ENCODE data around the gene MUC2.
"Not testable (repeated sequence)": the region's sequence is repeated elsewhere in the genome, so short reads cannot be mapped to it uniquely, and the experiment has no call there.

The MUC2 gene

DNA sequence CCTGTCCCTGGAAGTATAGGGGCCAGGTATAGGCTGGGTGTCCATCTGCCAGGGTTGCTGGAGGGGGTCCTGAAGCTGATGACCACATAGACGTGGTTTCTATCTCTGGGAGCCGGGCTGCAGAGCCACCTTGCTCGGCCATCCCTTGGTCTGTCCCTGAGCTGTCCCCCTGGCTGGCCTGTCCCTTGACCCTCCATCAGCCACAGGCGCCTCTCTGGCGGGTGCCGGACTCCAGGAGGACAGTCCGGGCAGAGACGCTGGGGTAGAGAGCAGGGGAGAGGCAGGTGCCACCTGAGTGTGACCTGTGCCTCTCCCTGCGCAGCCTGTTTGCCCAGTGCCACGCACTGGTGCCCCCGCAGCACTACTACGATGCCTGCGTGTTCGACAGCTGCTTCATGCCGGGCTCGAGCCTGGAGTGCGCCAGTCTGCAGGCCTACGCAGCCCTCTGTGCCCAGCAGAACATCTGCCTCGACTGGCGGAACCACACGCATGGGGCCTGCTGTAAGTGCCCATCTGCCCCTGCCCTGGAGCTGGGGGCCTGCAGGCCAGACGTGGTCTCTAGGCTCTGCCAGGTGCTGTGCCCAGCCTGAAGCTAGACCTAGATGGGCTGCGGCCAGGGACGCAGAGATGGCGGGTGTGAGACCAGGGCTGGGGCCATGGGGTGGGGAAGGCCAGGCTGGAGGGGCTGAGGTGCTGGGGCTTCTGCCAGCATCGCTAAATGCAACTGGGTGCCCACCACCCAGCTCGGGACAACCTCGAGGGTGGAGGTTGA, 29.9 kb downstream of the MUC2 start:
- DNase-seq (ENCODE audit: low read depth, low spot score) = no peak

GRCh38 chr11:1105183-1105565, 30.5 kb downstream of the MUC2 start:
- no peak for DNase-seq (ENCODE audit: low read depth, low spot score)

DNA sequence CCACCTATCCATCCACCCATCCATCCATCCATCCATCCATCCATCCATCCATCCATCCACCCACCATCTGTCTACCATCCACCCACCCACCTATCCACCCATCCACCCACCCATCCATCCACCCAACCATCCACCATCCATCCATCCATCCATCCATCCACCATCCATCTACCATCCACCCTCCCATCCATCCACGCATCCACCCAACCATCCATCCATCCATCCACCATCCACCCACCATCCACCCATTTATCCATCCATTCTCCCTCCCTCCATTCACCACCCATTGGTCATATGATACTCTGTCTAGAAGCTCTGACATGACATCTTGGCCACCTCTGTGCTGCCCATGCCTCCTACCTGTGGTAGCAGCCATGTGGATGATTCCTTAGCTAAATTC, 31.7 kb downstream of the MUC2 start:
- no peak for DNase-seq (ENCODE audit: low read depth, low spot score)

DNA sequence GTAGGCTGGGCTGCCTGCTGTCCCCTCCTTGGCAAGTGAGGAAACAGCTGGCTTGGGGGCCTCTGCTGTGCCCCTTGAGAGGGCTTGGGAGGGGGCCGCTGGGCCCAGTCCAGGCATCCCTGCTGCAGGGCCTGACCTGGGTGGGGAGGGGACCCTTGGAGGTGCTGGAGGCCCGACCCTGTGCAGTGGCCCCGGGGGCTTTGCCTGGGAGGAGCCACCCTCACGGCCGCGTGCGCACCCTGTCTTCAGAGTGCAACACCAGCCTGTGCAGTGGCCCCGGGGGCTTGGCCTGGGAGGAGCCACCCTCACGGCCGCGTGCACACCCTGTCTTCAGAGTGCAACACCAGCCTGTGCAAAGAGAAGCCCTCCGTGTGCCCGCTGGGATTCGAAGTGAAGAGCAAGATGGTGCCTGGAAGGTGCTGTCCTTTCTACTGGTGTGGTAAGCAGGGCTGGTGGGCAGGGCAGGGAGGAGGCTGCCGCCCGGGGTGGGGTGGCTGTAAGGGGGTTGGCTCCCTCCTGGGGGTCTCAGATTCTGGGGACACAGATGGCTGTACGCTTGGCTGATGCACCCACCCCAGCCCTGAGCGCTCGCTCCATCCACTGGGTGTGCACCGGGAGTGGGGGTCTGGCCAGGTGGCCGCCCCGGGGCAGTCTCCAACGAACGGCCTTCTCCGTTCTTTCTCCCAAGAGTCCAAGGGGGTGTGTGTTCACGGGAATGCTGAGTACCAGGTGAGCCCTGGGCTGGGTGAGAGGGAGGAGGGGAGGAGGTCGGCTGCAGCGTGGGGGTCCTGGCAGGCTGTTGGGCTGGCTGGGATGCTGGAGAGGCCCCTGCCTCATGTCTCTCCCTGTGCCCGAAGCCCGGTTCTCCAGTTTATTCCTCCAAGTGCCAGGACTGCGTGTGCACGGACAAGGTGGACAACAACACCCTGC, 32.9 kb downstream of the MUC2 start:
- no peak for DNase-seq (ENCODE audit: low read depth, low spot score)

DNA sequence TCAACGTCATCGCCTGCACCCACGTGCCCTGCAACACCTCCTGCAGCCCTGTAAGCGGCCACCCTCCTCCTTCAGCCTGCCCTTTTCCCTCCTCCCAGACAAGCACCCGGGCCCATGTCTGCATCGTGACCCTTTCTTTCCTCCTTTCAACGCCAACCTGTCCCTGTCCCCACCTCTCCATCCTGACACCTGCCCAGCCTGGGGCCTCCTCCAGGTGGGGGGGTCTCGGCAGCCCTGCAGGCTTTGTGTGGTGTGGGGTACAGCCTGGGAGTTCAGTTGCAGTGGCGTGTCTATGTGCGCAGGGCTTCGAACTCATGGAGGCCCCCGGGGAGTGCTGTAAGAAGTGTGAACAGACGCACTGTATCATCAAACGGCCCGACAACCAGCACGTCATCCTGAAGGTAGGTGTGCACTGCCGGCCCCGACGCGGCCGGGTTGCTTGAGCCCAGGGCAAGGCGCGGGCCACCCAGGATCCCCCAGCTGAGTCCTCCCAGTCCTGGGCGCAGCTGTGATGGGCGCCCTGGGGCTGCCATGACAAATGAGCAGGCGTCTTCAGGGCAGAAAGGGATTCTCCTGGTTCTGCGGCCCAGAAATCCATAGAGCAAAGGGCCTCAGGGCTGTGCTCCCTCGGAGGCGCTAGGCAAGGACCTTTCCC, 33.7 kb downstream of the MUC2 start:
- no peak for DNase-seq (ENCODE audit: low read depth, low spot score)

DNA sequence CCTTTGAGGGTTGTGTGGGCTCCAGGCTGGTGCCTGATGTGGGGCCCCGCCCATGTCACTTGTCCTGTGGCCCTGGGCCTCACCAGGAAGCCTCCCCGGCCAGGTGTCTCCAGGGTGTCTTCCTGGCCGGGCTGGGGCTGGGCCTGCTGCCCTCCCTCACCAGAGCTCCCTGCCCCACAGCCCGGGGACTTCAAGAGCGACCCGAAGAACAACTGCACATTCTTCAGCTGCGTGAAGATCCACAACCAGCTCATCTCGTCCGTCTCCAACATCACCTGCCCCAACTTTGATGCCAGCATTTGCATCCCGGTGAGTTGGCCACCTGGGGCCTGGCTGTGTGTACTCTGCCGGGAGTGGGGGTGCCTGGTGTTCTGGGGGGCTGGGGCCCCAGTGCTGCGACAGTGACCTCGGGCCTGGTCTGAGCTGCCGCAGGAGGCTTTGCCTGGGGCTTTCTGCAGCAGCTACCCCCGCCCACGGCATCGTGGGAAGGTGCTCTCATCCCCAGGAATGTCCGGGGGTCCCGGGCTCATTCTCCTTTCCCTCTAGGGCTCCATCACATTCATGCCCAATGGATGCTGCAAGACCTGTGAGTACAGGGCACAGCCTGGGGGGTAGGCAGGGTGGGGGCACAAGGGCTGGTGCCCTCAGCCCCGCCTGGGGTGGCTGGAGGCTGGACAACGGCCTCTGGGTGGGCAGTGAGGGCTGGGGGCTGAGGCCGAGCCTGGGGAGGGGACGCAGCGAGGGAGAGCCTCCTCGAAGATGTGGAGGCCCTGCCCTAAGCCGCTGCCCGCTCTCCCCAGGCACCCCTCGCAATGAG, 34.6 kb downstream of the MUC2 start:
- no peak for DNase-seq (ENCODE audit: low read depth, low spot score)

DNA sequence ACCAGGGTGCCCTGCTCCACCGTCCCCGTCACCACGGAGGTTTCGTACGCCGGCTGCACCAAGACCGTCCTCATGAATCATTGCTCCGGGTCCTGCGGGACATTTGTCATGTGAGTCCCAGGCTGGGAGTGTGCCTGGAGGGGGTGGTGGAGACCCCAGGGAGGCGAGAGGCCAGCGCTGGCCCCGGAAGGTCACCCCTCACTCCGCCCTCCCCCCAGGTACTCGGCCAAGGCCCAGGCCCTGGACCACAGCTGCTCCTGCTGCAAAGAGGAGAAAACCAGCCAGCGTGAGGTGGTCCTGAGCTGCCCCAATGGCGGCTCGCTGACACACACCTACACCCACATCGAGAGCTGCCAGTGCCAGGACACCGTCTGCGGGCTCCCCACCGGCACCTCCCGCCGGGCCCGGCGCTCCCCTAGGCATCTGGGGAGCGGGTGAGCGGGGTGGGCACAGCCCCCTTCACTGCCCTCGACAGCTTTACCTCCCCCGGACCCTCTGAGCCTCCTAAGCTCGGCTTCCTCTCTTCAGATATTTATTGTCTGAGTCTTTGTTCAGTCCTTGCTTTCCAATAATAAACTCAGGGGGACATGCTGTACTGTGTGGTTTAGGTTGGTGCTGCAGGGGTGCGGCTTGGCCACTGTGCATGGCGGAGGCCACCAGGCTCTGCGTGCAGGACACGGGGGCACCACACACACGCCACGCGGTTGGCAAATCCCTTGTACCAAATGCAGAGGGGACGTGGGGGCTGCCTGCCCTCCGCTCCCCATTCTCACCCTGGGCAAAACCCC, 35.4 kb downstream of the MUC2 start:
- no peak for DNase-seq (ENCODE audit: low read depth, low spot score)

DNA sequence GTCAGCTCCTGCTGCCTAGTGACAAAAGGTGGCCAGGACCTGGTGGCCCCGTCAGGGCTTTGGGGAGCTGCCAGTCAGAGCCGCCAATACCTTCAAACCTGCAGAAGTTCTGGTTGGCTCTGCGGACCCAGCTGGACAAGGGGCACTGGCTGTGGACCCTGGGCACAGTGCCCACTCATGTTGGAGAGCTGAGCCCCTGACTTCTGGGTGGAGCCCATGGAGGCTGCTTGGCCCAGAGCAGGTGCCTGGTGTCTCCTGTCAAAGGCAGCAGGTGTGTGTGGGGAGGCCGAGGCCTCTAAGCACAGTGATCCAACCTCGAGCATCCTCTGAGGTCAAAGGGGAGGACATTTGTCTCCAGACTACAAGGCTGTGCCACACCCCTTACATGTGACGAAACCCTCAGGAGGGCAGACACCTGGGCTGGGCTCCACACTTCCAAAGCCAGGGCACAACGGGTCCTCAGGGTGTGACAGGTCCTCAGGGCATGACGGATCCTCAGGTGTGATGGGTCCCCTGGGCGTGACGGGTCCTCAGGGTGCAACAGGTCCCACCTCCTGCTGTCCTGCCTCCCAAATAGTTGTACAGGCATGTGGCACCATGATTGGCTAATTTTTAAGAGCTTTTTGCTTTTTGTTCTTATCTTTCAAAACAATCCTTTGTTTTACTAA, 37.0 kb downstream of the MUC2 start:
- no peak for DNase-seq (ENCODE audit: low read depth, low spot score)

DNA sequence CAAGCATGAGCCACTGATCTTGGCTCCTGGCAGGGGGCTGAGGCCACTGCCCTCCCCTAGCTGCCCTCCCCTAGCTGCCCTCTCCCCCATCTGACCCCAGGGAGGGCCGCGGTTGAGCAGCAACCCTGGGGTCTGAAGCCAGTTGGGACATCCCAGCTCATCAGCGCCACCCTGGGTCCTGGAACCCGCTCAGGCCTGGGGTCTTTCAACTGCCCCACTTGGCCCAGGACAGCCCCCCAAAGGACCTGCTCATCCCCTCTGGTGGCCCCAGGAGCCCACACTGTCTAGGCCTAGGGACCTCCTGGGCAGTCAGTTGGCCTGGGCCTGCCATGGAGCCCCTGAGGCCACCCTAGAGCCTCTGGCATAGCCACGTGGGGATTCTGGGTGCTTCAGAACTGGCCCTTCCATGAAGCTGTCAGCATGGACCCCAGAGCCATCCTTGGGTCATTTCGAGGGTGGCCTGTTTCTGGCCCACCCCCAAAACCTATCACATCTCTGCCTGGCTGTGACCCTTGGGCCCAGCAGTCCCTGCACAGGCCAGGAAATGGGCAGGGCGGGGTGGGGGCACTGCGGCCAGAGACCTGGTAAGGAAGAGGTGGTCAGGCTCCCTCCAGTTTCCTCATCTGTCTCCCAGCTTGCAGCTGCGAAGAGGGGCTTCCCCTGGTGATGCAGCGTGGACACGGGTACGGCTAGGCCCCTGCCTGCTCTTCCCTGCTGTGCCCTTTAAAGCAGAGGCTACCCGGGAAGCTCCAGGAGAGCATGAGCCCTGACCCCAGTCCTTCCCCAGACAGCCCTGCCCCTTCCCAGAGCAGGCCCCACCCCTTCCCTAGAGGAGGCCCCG, 37.9 kb downstream of the MUC2 start:
- no peak for DNase-seq (ENCODE audit: low read depth, low spot score)

DNA sequence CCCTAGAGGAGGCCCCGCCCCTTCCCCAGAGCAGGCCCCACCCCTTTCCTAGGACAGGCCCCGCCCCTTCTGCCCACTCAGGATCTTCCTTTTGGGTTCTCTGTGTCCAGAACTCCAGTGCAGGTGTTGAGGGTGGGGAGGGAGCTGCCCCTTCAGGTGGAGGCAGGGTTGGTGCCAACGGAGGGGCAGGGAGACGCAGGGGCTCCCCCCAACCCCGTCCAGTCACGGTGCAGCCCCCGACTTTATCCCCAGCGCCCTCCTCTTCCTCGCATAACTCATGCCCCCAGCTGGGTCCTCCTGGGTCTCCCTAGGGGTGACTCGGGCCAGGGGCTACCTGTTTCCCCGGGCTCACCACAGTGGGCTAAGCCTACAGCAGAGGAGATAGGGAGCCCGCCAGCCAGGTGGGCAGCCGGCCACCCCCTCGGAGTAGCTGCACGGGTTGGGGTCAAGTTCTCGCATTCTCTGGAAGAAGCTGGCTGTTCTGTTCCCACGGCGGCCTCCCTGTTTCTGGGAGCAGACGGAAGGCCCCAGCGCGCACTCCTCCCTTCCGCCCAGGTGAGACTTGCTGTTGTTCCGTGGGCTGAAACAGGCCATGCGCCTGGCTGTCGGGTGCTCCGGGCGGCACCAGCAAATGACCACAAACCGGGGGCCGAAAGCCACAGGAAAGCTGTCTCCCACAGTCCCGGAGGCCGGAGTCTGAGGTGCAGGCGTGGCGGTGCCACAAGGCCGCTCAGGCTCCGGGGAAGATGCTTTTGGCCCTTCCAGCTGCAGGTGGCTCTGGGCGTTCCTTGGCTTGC, 38.9 kb downstream of the MUC2 start:
- DNase-seq (ENCODE audit: low read depth, low spot score) = no peak

DNA sequence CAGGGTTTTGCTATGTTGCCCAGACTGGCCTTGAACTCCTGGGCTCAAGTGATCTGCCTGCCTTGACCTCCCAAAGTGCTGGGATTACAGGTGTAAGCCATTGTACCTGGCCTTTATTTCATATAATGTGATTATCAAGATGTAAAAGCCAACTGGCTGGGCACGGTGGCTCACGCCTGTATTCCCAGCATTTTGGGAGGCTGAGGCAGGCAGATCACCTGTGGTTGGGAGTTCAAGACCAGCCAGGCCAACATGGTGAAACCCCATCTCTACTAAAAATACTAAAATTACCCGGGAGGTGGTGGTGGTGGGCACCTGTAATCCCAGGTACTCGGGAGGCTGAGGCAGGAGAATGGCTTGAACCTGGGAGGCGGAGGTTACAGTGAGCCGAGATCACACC, 40.6 kb downstream of the MUC2 start:
- not testable (repeated sequence) for DNase-seq (ENCODE audit: low read depth, low spot score)

DNA sequence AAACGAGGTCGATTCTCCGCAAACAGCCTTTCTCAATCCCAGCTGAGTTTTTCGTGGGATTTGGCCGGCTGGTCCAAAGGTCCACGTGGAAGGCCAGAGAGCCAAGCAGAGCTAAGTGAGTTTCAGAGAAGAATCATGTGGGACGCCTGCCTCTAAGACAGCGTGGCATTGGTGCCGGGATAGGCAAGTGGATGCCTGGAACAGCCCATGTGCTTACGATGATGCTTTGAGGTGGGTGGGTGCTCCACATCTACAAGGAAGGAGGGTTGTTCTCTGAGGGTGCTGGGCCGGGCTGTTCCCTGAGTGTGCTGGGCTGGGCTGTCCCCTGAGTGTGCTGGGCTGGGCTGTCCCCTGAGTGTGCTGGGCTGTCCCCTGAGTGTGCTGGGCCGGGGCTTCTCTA, 41.4 kb downstream of the MUC2 start:
- no peak for DNase-seq (ENCODE audit: low read depth, low spot score)

- DNase-seq (ENCODE audit: low read depth, low spot score) = no peak
These were observed 42.2 kb downstream of the MUC2 start for GRCh38 chr11:1116666-1117390.

GRCh38 chr11:1117992-1118391, 43.3 kb downstream of the MUC2 start:
- DNase-seq (ENCODE audit: low read depth, low spot score) = no peak

DNA sequence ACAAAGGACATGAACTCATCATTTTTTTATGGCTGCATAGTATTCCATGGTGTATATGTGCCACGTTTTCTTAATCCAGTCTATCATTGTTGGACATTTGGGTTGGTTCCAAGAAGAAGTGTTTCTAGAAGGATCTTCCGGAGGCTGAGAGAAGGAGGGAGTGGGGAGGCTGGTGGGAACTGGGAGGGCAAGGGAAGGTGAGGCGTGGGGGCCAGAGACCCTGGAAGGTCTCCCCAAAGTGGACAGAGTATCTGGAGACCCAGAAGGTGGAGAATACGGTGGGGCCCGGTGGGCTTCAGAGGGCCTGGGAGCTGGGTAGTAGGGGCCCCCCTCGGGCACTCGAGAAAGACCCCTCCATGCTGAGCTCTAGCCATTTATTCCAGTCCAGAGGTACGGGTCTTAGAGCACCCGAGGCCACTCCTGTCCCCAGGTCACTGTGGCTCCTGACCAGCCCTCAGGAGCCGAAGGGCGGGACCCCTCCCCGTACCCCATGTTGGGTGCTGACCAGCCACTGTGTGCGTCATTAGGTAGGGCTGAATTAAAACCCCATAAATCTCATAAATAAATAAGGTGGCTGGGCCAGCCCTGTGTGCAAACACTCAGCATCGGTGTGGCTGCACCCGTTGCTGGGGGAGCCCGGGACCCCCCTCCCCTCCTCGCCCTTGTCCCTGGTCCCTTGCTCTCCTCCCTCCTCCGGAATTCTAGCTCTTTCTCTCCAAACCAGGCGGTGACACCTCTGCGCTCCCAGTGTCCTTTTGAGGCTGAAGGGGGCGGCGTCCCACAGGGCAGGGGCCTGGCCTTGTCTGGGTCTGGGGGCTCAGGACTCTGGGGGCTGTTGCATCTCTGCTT, 44.3 kb downstream of the MUC2 start:
- DNase-seq (ENCODE audit: low read depth, low spot score) = no peak

DNA sequence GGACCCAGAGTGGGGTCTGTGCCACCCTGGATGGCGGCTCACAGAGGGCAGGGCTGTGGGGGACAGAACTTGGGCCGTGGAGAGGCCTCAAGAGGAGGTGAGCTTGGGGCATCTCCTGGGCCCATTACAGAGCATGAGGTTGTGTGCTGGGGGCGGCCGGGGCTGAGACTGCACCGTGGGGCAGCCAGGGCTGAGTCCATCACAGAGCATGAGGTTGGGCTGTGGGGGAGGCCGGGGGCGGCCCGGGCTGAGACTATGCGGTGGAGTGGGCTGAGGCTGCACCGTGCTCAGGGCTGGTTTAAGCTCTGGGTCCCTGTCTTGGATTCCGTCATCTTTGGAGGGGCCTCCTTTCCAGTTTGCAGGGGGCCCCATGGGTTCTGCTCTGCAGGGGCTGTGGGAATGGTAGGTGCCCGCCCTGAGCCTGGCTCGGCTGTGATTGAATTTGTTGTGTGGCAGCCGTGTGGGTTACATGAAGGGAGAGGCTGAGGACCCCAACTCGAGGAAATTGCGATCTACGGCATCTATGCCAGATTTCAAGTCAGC, 45.0 kb downstream of the MUC2 start:
- no peak for DNase-seq (ENCODE audit: low read depth, low spot score)

Measured in smooth muscle cell of the brain vasculature (primary cell).